ENCODE data around the gene BMPR1B.

DNA sequence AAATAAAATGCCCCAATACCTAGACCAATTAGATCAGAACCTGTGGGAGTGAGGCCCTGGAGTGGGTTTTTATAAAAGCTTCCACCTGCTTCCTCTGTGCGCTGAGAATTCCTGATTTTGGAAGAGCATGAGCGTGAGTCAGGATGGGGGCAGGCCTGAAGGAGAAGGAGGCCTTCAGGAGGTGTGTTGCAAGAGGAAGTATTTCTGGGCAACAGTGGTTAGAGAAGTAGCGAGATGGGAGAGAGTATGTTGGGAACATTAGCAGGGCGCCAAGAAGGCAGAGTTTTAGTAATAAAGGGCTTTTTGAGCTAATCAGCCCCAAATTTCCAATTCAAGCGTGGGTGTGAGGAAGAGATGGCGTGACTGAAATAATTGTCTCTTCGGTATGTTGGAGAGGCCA is 441.2 kb downstream of the BMPR1B start:
- TF ChIP-seq POLR2A (IDR thresholded peaks at IDR 0.05) (no peak), CTCF (IDR thresholded peaks at IDR 0.05) (no peak)

Measured in gastroesophageal sphincter (tissue), 3 donors.